Lung (tissue), 12 donors: Measurements from ENCODE around the gene ATP13A2. TPM values are rescaled to one million over a fixed set of nuclear protein-coding genes. Genes with fewer than 3 reads are reported as not detected.

Source experiments
- ATAC-seq: fragments of 200-7000 bp; cut with Tn5 transposase; one replicate; pipeline ENCODE4 v1.9.1; 2020; ENCODE audit warnings: moderate number of reproducible peaks; ENCODE audit not compliant: insufficient read depth, low FRiP score
- DNase-seq, 3 donors: peaks; one replicate each; pipeline ENCODE4 v3.0.0-alpha.2; 2013 to 2017
- H3K27ac ChIP-seq, 2 donors: one replicate each; pipeline ENCODE4 v1.5.1; 2013; ENCODE audit warnings: mild to moderate bottlenecking in 2 of 2, moderate library complexity in 2 of 2, control low read depth in 1 of 2, inconsistent platforms in 1 of 2, low read depth in 1 of 2, low read length in 1 of 2
- H3K27me3 ChIP-seq, 3 donors: one replicate each; pipeline ENCODE4 v1.5.1; 2013; ENCODE audit warnings: low read length in 2 of 3; ENCODE audit not compliant: control insufficient read depth in 3 of 3, insufficient read depth in 3 of 3
- H3K36me3 ChIP-seq, 4 donors: one replicate each; pipeline ENCODE4 v1.5.1; 2013; ENCODE audit warnings: low read length in 4 of 4, mild to moderate bottlenecking in 1 of 4, moderate library complexity in 1 of 4; ENCODE audit not compliant: control insufficient read depth in 4 of 4, insufficient read depth in 4 of 4
- H3K4me1 ChIP-seq, 5 donors: one replicate each; pipeline ENCODE4 v1.5.1; 2013; ENCODE audit warnings: low read length in 5 of 5, mild to moderate bottlenecking in 2 of 5, moderate library complexity in 1 of 5; ENCODE audit not compliant: control insufficient read depth in 5 of 5, insufficient read depth in 5 of 5
- H3K4me3 ChIP-seq: one replicate; pipeline ENCODE4 v1.5.1; 2013; ENCODE audit warnings: mild to moderate bottlenecking, control low read depth, moderate library complexity
- H3K9ac ChIP-seq, 2 donors: one replicate each; pipeline ENCODE4 v1.5.1; 2013; ENCODE audit warnings: low read length in 2 of 2, control low read depth in 1 of 2; ENCODE audit not compliant: insufficient read depth in 1 of 2
- H3K9me3 ChIP-seq, 4 donors: one replicate each; pipeline ENCODE4 v1.5.1; 2013; ENCODE audit warnings: low read length in 3 of 4, mild to moderate bottlenecking in 1 of 4, moderate library complexity in 1 of 4; ENCODE audit not compliant: control insufficient read depth in 4 of 4, insufficient read depth in 3 of 4
- WGBS, 2 donors: extraction: QIAGEN DNeasy Blood & Tissue Kit; methylation state at CpG; one replicate each; pipeline ENCODE4 v1.1.7; 2013; 5-methylcytosine and 5-hydroxymethylcytosine counted together
- polyA plus RNA-seq, 2 donors: library from polyadenylated mRNA; stranded (reverse); fragments of 200-250 nt; gene quantifications; one replicate each; pipeline ENCODE4 v1.2.1, GENCODE V29; 2013
- total RNA-seq, 2 donors: library from RNA; depleted of rRNA in 1 of 2; stranded (reverse); fragments of >200 nt in 1 of 2; gene quantifications; one replicate each; pipeline ENCODE4 v1.2.1, GENCODE V29; 2014 to 2021
- TF ChIP-seq, protein P1 (sequence below): IDR thresholded peaks from 2 replicates; pipeline ENCODE4 v1.5.1; 2012; ENCODE audit warnings: mild to moderate bottlenecking; ENCODE audit errors: control extremely low read depth, extremely low read depth
- donor health status: control.
- donor health status: control.
- donor health status: Bipolar disorder and iron deficiency.
- donor health status: healthy.
- donor health status: DM: yes; HTN: yes; CAD: no.

The ATP13A2 gene
- total and polyA plus RNA-seq, 4 donors: 20.2 to 50.6 (median 33.3) TPM

DNA sequence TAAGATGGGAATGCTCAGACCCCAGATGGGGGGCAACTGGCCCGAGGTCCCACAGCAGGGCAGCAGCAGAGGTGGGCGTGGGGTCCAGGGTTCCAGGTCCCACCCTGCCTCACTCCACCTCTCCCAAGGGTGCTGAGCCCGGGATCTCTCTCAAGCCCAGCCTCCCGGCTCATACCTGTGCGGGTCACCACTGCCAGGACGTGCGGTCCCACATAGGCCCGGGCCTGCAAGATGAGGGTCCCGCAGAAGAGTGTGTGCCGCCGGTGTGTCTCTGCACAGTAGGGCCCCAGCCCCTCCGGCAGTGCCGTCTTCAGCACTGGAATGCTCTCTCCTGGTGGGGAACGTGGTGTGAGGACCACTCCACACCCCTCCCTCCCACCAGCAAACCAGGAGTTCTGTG is 14.9 kb downstream of the ATP13A2 start:
- no peak overlapping the region for H3K4me3 ChIP-seq
- WGBS, 2 donors: 97% methylated on average over 14 of the region's 14 CpGs
- peaks cover 0 to 55% (median 4%) of the 10 kb centered on the region in 4 donors for H3K36me3 ChIP-seq
- H3K9ac ChIP-seq: no peak overlapping the region
- no peaks in the 10 kb centered on the region for H3K9me3 ChIP-seq
- H3K27me3 ChIP-seq: no peaks in the 10 kb centered on the region
- no peak for ATAC-seq
- TF ChIP-seq, protein P1, sequence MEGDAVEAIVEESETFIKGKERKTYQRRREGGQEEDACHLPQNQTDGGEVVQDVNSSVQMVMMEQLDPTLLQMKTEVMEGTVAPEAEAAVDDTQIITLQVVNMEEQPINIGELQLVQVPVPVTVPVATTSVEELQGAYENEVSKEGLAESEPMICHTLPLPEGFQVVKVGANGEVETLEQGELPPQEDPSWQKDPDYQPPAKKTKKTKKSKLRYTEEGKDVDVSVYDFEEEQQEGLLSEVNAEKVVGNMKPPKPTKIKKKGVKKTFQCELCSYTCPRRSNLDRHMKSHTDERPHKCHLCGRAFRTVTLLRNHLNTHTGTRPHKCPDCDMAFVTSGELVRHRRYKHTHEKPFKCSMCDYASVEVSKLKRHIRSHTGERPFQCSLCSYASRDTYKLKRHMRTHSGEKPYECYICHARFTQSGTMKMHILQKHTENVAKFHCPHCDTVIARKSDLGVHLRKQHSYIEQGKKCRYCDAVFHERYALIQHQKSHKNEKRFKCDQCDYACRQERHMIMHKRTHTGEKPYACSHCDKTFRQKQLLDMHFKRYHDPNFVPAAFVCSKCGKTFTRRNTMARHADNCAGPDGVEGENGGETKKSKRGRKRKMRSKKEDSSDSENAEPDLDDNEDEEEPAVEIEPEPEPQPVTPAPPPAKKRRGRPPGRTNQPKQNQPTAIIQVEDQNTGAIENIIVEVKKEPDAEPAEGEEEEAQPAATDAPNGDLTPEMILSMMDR: no peak
- no peak overlapping the region for H3K27ac ChIP-seq
- no peaks in the 10 kb centered on the region for H3K4me1 ChIP-seq
- no peak for DNase-seq

DNA sequence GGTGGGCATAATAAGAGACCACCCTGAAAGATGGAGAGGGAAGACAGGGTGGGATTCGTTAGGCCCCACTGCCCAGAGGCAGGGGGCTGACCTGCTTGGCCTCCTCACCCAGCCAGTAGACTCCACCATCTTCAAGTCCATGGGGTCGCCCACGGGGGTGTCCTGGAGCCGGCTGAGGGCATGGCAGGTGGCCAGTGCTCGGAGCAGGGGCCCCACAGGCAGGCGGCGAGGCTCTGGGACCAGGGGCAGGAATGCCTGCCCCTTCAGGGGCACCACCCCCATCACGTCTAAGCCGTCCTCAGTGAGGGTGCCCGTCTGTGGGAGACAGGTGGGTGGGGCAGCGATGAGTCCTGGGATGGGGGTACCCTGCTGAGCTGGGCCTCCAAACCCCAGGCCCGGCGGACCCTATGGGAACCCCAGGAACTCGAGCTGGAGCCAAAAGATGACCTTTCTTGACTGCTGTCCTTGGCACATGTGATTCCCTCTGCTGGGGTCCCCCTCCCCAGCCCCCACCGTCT is 18.1 kb downstream of the ATP13A2 start:
- Histone ChIP-seq H3K9me3 (no peaks in the 10 kb centered on the region), H3K9ac (no peak overlapping the region), H3K27me3 (no peaks in the 10 kb centered on the region), H3K4me3 (no peak overlapping the region), H3K27ac (no peak overlapping the region), H3K4me1 (no peaks in the 10 kb centered on the region), H3K36me3 (peaks cover 0 to 45% (median 6%) of the 10 kb centered on the region in 4 donors)
- TF ChIP-seq, protein P1: no peak
- DNase-seq (no peak), ATAC-seq (no peak)
- WGBS, 2 donors: 93 to 94% methylated on average over 13 to 15 of the region's 15 CpGs

DNA sequence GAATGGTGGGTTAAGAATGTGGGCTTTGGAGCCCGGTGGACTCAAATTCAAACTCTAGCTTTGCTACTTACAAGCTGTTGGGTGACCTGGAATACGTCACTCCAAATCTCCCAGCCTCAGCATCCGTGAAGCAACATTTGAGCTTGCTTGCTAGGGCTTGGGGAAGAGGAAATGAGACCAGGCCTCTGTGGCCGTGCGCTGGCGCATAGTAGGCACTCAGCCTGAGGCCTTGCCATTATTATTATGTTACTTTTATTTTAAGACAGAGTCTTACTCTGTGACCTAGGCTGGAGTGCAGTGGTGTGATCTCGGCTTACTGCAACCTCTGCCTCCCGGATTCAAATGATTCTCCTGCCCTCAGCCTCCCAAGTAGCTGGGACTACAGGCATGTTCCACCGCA is 19.1 kb downstream of the ATP13A2 start:
- H3K9me3 ChIP-seq: no peaks in the 10 kb centered on the region
- ATAC-seq (no peak), DNase-seq (no peak)
- WGBS, 2 donors: 96 to 97% methylated on average over 9 of the region's 9 CpGs
- H3K4me1 ChIP-seq: no peaks in the 10 kb centered on the region
- H3K27me3 ChIP-seq: no peaks in the 10 kb centered on the region
- H3K4me3 ChIP-seq: no peak overlapping the region
- TF ChIP-seq, protein P1: no peak
- H3K36me3 ChIP-seq: peaks cover 0 to 45% (median 5%) of the 10 kb centered on the region in 4 donors
- no peak overlapping the region for H3K27ac ChIP-seq
- H3K9ac ChIP-seq: no peak overlapping the region

DNA sequence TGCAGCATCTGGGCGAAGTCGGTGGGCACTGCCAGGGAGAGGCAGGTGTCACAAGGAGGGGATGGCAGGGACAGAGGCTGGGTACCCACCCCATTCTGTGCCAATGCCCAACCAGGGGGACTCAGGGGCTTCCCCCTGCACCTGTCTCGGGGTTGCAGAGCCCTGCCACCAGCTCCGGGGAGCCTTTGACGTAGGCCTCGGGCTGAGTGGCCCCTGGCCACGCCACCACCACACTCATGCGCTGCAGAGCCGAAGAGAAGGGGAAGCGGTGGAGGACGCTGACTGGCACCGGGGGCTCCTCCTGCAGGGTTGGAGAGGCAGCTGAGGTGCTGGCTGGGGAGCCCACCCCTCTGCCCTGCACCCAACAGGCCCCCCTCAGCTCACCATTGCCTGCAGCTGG is 19.6 kb downstream of the ATP13A2 start:
- 91 to 95% methylated on average over 12 of the region's 12 CpGs for WGBS, 2 donors
- Histone ChIP-seq H3K27me3 (no peaks in the 10 kb centered on the region), H3K9ac (no peak overlapping the region), H3K27ac (no peak overlapping the region), H3K9me3 (no peaks in the 10 kb centered on the region), H3K4me3 (no peak overlapping the region), H3K4me1 (no peaks in the 10 kb centered on the region), H3K36me3 (peaks cover 0 to 50% (median 8%) of the 10 kb centered on the region in 4 donors)
- DNase-seq (no peak), ATAC-seq (no peak)
- TF ChIP-seq, protein P1: no peak
